ENCODE measurements around the gene ANGEL2.
"Not testable (repeated sequence)": the region's sequence is repeated elsewhere in the genome, so short reads cannot be mapped to it uniquely, and the experiment has no call there.

Gene ANGEL2

GRCh38 chr1:213020016-213020415 lies 4.3 kb upstream of the ANGEL2 start:
- DNase-seq (ENCODE audit: low read depth), result no peak
- no peak overlapping the region for H3K4me3 ChIP-seq (ENCODE audit: low read depth, low read length)

DNA sequence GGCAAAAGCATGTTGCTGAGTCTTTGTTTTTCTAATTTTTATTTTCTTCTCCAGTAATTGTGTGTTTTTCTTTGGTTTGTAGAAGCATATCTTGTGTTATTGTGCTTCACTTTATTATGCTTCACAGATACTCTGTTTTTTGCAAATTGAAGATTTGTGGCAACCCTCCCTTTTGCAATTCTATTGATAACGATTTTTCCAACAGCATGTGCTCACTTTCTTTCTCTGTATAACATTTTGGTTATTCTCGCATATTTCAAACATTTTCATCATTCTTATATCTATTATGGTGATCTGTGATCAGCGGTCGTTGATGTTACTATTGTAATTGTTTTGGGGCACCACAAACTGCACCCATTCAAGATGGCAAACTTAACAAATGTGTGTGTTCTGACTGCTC lies 3.8 kb upstream of the ANGEL2 start:
- H3K4me3 ChIP-seq (ENCODE audit: low read depth, low read length), result no peak overlapping the region
- DNase-seq (ENCODE audit: low read depth), result no peak

- no peak overlapping the region for H3K4me3 ChIP-seq (ENCODE audit: low read depth, low read length)
Measured at GRCh38 chr1:213017447-213018273, 2.0 kb upstream of the ANGEL2 start.

DNA sequence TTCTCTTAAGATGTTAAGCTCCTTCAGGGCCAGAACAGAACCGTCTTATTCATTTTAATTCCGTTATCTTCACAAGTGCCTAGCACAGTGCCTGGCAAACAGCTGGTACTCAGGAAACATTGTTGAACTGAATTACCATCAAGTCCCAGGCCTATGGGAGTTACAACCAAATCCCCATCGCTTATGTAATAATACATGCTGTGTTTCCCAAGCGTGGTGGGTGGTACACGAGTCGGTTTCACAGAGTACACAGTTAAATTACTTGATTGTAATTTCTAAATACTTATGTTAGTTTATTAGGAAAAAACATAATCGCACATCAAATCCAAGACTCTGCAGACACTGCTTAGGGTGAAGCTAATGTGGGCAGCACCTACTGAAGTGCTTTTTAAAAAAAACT lies 1.0 kb downstream of the ANGEL2 start:
- H3K4me3 ChIP-seq (ENCODE audit: low read depth, low read length), result peak overlapping the region; percentile 75
- DNase-seq (ENCODE audit: low read depth), result no peak

More at GRCh38 chr1:213017447-213018273, 2.0 kb upstream of the ANGEL2 start:
- DNase-seq (ENCODE audit: low read depth), result no peak

- no peak for DNase-seq (ENCODE audit: low read depth)
- H3K4me3 ChIP-seq (ENCODE audit: low read depth, low read length), result no peak overlapping the region
Measured at GRCh38 chr1:213008564-213008963, 7.1 kb downstream of the ANGEL2 start.

DNA sequence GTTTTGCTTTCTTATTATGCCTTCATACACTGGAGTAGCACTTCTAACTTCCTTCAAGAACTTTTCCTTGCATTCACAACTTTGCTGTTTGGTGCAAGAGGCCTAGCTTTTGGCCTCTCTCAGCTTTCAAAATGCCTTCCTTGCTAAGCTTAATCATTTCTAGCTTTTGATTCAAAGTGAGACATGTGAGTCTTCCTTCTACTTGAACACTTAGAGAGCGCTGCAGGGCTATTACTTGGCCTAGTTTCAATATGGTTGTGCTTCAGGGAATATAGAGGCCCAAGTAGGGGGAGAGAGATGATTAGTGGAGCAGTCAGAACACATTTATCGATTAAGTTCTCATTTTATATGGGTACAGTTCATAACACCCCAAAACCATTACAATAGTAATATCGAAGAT lies 12.4 kb downstream of the ANGEL2 start:
- no peak overlapping the region for H3K4me3 ChIP-seq (ENCODE audit: low read depth, low read length)
- no peak for DNase-seq (ENCODE audit: low read depth)

DNA sequence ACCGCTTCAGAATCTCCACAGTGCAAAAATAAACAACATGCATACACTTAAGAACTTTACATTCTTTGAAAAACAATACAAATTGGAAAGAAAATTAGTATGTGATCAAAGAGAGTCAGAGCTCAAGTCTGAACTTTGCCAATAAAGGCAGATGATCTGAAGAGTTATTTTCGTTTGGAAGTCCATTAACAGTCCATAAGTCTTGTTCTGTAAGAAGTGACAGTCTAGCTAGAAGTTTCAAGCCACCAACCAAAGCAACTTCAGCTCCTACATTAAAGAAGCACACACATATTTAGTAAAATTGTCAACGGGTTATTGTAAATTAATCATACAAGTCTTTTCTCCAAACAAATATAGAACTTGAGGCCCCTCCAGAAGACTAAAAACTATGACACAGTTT lies 20.7 kb downstream of the ANGEL2 start:
- no peak for DNase-seq (ENCODE audit: low read depth)
- H3K4me3 ChIP-seq (ENCODE audit: low read depth, low read length), result no peak overlapping the region

GRCh38 chr1:212993960-212994359 lies 21.7 kb downstream of the ANGEL2 start:
- DNase-seq (ENCODE audit: low read depth); H3K4me3 ChIP-seq (ENCODE audit: low read depth, low read length): not testable (repeated sequence)

DNA sequence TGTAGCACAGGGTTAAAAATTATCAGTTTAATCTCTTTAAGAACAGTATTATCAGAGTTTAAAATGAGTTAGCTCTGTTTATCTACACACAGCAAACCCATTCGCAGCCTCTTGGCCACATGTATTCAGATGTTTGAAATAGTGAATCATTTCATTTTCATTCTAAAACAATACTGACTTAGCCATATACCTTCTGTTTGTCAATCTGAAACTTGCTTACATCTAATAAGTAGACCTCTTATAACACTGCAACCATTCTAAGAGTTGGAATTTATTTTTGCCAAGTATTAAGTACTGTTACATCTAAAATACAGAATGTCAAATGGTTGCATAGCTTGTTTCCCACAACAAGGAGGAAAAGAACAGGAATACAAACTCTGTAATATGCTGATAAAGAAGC lies 25.4 kb downstream of the ANGEL2 start:
- no peak for DNase-seq (ENCODE audit: low read depth)
- no peak overlapping the region for H3K4me3 ChIP-seq (ENCODE audit: low read depth, low read length)

DNA sequence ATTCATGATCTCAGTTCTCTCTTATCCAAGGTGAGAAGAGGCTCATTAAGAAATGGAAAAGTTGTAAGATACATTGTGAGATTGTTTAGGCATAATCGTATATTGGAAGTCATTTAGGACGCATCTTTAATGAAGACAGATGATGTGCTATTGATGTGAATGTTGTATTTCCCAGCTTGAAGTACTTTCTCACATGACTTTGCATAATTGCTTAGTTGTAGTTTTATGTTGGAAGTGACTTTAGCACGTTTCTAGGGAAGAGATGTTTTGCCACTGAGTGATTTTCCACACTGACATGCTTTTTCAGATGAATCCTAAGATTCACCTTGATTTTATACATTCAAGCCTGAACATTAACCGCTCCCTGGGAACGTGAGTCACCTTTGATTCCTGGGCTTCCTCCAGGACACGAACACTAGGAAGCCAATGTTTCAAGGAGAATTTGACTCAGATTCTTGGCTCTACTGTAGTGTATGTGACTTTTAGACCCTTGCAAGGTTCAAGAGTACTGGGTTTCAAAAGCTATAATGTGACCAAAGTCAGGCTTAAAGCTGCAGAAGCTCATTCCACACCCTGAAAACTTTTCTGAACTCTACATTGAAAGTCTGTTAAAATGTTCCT lies 27.9 kb downstream of the ANGEL2 start:
- no peak for DNase-seq (ENCODE audit: low read depth)
- no peak overlapping the region for H3K4me3 ChIP-seq (ENCODE audit: low read depth, low read length)

DNA sequence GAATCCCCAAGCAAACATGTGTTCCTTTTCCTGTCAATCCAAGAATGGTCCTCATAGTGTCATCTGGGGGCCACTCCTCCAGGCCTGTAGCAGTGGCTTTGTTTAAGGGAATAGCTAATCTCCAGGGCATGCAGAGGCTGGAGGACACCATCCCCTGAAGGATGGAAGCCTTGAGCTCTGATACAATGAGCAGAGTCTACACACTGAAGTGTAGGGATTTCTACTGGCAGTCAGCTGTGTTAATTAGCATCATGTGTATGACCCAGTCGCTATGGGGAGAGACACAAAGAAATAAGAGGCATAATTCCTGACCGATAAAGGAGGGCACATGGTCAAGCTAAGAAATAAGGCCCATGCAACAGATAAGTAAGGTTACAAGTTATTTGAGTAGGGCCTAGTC lies 29.1 kb downstream of the ANGEL2 start:
- no peak for DNase-seq (ENCODE audit: low read depth)
- no peak overlapping the region for H3K4me3 ChIP-seq (ENCODE audit: low read depth, low read length)

DNA sequence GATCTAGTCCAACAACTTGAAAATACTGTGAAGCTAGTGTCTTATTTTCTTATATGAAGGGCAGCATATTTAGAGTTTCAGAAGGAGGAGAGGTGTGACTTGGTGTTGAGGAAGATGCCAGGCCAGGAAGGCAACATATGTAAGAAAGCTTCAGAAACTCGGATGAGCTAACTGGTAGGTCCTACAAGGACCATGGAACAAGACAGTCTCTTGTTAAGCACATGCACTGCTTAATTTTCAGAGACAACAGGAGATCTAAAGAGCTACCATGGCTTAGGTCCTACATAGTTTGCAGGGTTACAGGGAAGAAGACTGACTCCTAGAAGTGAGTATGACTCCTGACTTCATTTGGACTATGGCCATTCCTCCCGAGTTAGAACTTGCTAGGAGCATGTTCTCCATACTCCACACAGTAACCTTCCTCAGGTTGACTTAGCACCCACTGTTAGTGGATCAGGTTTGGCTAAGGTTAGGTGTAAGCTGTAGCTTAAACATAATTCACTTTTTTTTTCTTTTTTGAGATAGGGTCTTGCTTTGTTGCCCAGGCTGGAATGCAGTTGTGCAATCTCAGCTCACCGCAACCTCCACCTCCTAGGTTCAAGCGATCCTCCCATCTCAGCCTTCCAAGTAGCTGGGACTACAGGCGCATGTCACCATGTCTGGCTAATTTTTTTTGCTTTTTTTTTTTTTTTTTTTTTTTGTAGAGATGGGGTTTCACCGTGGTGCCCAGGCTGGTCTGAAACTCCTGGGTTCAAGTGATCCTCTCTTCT lies 31.0 kb downstream of the ANGEL2 start:
- no peak overlapping the region for H3K4me3 ChIP-seq (ENCODE audit: low read depth, low read length)
- DNase-seq (ENCODE audit: low read depth), result no peak

DNA sequence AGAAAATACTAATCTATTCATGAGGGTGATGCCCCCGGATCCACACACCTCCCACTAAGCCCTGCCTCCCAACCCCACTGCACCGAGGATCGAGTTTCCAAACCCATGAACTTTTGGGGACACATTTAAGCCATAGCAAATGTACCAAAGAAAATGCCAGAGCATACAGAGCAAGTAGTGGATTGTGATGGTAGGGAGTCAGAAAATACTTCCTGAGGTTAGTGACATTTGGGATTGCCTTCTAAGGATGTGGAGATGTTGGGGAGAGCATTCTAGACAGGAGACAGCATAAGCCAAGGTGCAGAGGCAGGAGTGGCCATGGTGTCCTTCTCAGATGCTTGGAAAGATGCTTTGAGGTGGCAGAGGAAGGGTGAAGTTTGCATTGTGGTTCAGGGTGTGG lies 32.2 kb downstream of the ANGEL2 start:
- H3K4me3 ChIP-seq (ENCODE audit: low read depth, low read length), result no peak overlapping the region
- no peak for DNase-seq (ENCODE audit: low read depth)

DNA sequence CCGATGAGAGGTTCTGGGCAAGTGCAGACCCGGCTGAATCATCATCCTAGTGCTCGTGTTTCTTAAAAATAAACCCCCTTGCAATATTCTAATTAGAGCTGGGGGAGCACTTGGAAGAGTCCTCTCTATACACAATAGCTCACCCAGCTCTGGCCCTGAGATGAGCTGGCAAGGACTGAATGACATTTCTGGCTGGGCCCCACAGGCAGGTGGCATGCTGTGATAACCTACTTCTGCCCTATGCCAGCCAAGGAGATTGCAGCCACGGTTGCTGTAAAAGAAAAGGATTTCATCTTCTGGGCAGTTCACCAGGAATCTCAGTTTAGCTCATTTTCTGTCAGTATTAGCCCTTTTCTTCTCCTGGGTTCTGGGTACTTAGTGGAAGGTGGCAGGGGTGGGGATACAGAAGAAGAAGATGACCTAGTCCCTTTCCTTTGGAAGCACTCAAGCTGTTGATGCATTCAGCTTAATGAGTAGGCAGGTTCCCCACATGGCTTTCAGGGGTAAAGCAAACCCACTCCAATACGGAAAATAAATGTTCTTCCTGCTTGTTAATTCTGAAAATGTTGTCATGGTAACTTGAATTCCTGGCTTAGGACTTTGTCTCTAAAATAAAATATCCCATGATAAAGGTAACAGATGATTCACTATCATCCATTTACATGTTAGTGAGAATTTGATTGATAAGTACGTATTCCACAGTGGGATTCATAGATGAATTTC lies 33.1 kb downstream of the ANGEL2 start:
- no peak for DNase-seq (ENCODE audit: low read depth)
- H3K4me3 ChIP-seq (ENCODE audit: low read depth, low read length), result no peak overlapping the region

DNA sequence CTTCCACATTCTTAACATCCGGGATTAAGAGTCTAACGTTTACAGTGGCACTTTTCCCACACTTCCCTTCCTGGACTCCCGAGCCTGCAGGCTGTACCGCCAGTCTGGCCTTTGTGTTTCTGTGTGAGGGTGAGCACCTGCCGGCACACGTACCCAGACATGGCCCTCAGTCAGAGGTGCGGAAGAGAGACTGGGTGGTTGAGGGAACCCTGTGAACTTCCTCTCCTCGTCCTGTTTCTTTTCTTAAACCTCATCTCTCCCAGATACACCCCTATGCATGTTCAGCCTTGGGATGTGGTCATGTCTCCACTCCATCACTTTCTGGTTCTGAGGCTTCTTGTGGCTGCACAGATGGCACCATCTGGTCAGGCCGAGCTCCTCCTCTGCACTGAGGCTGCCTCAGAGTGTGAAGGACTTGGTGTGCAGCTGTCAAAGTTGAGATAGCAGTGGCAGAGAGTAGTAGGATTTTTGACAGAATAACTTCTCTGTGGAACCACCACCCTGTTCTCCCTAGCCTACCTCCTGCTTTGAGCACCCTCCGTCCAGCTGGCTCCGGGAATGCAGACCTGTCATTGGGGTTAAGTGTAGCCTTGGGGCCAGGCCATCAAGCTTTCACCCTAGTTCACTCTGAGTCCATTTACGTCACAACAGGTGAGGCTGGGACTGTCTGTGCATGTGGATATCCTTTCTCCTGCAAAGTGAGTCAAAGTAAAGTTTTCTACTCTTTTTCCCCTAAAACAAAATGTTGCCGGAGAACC lies 33.9 kb downstream of the ANGEL2 start:
- no peak overlapping the region for H3K4me3 ChIP-seq (ENCODE audit: low read depth, low read length)
- peak; percentile 32 for DNase-seq (ENCODE audit: low read depth)

DNA sequence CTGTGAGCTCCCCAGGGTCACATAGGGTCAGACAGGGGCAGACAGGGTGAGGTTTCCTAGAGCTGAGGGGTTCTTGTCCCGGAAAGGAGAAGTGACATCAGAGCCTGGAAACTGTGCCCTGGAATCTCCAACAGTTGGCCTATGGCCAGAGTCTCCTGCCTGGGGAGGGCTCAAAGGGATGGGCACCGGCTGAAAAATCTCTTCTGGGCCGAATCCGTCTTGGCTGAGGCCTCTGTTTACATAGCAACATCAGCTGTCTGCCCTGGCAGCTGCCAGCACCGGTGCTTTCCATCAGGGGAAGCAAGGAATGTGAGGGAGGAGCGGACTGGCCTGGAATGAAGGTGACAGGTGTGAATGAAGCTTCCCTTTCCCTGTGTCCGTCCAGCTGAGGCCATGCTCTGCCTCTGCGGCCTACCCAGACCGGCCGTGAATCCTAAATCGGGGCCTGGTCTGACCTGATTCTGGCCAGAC lies 34.6 kb downstream of the ANGEL2 start:
- no peak overlapping the region for H3K4me3 ChIP-seq (ENCODE audit: low read depth, low read length)

GRCh38 chr1:212980123-212980785 lies 35.4 kb downstream of the ANGEL2 start:
- no peak overlapping the region for H3K4me3 ChIP-seq (ENCODE audit: low read depth, low read length)
- no peak for DNase-seq (ENCODE audit: low read depth)

More for the DNA sequence above, 34.6 kb downstream of the ANGEL2 start:
- DNase-seq (ENCODE audit: low read depth), result peak; percentile 58

DNA sequence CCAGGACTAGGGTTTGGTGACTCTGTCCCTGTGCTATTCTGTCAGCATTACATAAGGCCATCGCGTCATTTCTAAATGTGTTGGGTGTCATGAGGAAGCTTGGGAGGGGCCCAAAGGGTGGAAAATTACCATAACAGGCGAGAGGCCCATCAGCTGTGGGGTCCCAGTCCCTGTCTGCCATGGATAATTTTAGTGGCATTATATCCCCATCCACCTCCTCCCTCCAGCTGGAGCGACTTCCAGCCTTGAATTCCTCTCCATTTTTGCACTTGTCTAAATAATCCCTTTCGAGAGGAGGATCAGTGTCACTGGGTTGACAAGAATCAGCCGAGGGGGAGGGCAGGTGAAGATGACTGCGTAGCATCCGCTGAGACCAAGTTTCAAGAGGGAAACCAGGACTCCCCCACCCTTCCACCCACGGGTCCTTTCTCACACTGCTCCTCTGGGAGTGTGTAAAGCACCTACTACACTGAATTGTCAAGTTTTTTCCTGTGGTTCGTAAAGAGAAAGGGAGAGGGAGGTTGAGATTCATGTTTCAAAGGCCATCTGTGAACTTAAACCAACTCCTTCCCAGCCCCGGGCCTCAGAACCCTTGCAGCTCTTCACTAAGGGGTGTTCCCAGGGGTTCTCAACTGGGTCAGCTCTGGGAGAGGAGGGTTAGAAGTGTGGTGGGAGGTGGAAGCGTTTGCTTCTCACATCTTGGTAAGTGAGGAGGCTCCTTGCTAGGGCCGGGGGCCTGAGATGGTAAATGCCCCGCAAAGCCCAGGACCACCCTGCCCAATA lies 36.1 kb downstream of the ANGEL2 start:
- H3K4me3 ChIP-seq (ENCODE audit: low read depth, low read length), result no peak overlapping the region
- DNase-seq (ENCODE audit: low read depth), result no peak
